Measurements from ENCODE around the gene SMC6. TPM values are rescaled to one million over a fixed set of nuclear protein-coding genes. Genes with fewer than 3 reads are reported as not detected.

Gene SMC6
- total RNA-seq, 1 experiment from 2014 or later: 40.3 TPM

DNA sequence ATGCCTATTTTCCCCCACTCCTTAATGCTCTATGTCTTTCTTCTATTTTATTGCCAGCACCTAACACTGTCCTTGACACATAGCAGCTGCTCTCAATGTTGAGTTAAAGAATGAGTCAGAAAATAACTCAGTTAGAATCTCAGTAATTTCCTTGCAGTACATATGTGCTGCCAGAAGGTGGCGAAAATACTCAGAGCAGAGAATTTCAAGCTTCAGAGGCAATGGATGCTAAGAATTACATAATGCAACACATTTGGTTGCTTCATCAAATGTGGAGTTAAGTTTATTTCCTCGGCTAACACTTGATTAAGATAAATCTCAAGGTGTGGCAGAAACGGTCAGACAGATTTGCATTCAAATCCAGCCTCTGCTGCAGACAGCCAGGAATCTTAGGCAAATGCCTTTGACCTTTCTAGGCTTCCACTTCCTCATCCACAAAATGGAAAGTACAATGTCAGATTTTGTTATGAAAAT is 107.5 kb downstream of the SMC6 start:
- Histone ChIP-seq H2BK5ac (ENCODE audit: insufficient read length, low read length) (no peak overlapping the region), H3K4me2 (ENCODE audit: insufficient read depth, insufficient read length, low read length) (no peak overlapping the region)
- peak; percentile 81 for TF ChIP-seq CTCF (conservative IDR thresholded peaks at IDR 0.05)

More for the DNA sequence above, 107.5 kb downstream of the SMC6 start:
- no peak overlapping the region for H4K8ac ChIP-seq (replicated peaks; ENCODE audit: insufficient read length, low read depth, low read length)
- no peaks in the 10 kb centered on the region for H3K9me3 Mint-ChIP-seq
- no peak overlapping the region for H4K91ac ChIP-seq (ENCODE audit: insufficient read length, low read depth, low read length)
- H3K4ac ChIP-seq (ENCODE audit: low read depth, low read length): no peak overlapping the region
- no peak overlapping the region for H2BK15ac ChIP-seq (ENCODE audit: low read depth, low read length)
- H3K23ac ChIP-seq (ENCODE audit: insufficient read length, low read depth, low read length): no peak overlapping the region
- no CpG with 5 or more reads among the region's 3 CpGs for WGBS (ENCODE audit: extremely low coverage, insufficient read length, low lambda C conversion rate)
- no peak overlapping the region for H3T11ph ChIP-seq (ENCODE audit: low read length)
- H2BK120ac ChIP-seq (ENCODE audit: low read depth, low read length, poor library complexity, severe bottlenecking): no peak overlapping the region
- H3K27me3 ChIP-seq (ENCODE audit: insufficient read depth, low read length): no peaks in the 10 kb centered on the region
- no peaks in the 10 kb centered on the region for H4K20me1 ChIP-seq (ENCODE audit: control insufficient read depth, insufficient read depth, insufficient read length)
- H3K27me3 Mint-ChIP-seq (ENCODE audit: low read depth): no peaks in the 10 kb centered on the region
- no peaks in the 10 kb centered on the region for H3K23me2 ChIP-seq (ENCODE audit: insufficient read length, low read depth, low read length, poor library complexity, severe bottlenecking)
- no peak for DNase-seq
- H3K27ac Mint-ChIP-seq: no peak overlapping the region
- H2AFZ ChIP-seq (ENCODE audit: low read length): no peak overlapping the region
- no peaks in the 10 kb centered on the region for H3K79me2 ChIP-seq (ENCODE audit: insufficient read depth, low read length)
- H2AK5ac ChIP-seq (ENCODE audit: insufficient read length, low read length): no peak overlapping the region
- no peaks in the 10 kb centered on the region for H3K9me3 ChIP-seq (ENCODE audit: control insufficient read depth, low read depth, low read length)
- no peak overlapping the region for H3K14ac ChIP-seq (ENCODE audit: insufficient read depth, low read length)
- no peak overlapping the region for H3K56ac ChIP-seq (ENCODE audit: insufficient read length, low read depth, low read length)
- no peak overlapping the region for H4K5ac ChIP-seq (ENCODE audit: insufficient read length, low read depth, low read length)
- peaks cover 4 to 18% (median 12%) of the 10 kb centered on the region in 3 experiments; a peak in 6 of 7 replicates for H3K36me3 Mint-ChIP-seq (ENCODE audit: insufficient read depth in 1 of 3, low read depth in 3 of 3)
- no peak overlapping the region for H3K18ac ChIP-seq (ENCODE audit: insufficient read length, low read depth, low read length)
- peaks cover 16 to 24% of the 10 kb centered on the region in 2 experiments for H3K4me1 Mint-ChIP-seq
- H2BK20ac ChIP-seq (ENCODE audit: low read depth, low read length, poor library complexity, severe bottlenecking): no peak overlapping the region
- H3K9ac ChIP-seq (ENCODE audit: extremely low read depth, insufficient read length, low read length): no peak overlapping the region
- no peak overlapping the region for H3K27ac ChIP-seq (ENCODE audit: insufficient read length, low read depth, low read length)
- no peaks in the 10 kb centered on the region for H3K79me1 ChIP-seq (ENCODE audit: insufficient read depth, low read depth, low read length, poor library complexity, severe bottlenecking)
- H2BK12ac ChIP-seq (ENCODE audit: insufficient read length, low read depth, low read length): no peak overlapping the region
- no peak overlapping the region for H3K4me3 Mint-ChIP-seq
- no peaks in the 10 kb centered on the region; the same call in 1 of the 2 replicates for H3K4me1 ChIP-seq (ENCODE audit: insufficient read depth, low read length)
